Heart left ventricle (tissue), 16 donors: ENCODE data around the gene TSPO2. TPM values are rescaled to one million over a fixed set of nuclear protein-coding genes. Genes with fewer than 3 reads are reported as not detected.
A peak's percentile ranks its signal among the peaks of the same experiment; 100 is the strongest.

Experiments used
- ATAC-seq, 4 donors: fragments of 200-7000 bp; cut with Tn5 transposase; one replicate each; pipeline ENCODE4 v1.9.1; 2020 to 2022; ENCODE audit warnings: moderate library complexity in 4 of 4, mild to moderate bottlenecking in 3 of 4, moderate number of reproducible peaks in 1 of 4
- DNase-seq, 5 donors: peaks; one replicate each; pipeline ENCODE4 v3.0.0-alpha.2; 2020
- H3K27ac ChIP-seq, 12 donors: fragments of 200-600 bp; sonication (generic) in 4 of 12; one replicate each; pipeline versions ENCODE4 v1.5.0 to v1.8.0; 2016 to 2022; ENCODE audit warnings: mild to moderate bottlenecking in 2 of 12
- H3K27me3 ChIP-seq, 9 donors: fragments of 200-600 bp; sonication (generic) in 2 of 9; one replicate each; pipeline versions ENCODE4 v1.5.1 to v1.8.0; 2016 to 2022; ENCODE audit warnings: mild to moderate bottlenecking in 3 of 9
- H3K36me3 ChIP-seq, 9 donors: fragments of 200-600 bp; sonication (generic) in 2 of 9; one replicate each; pipeline versions ENCODE4 v1.5.0 to v1.8.0; 2018 to 2022; ENCODE audit warnings: mild to moderate bottlenecking in 2 of 9
- H3K4me1 ChIP-seq, 12 donors: fragments of 200-600 bp; sonication (generic) in 4 of 12; one replicate each; pipeline versions ENCODE4 v1.5.0 to v1.8.0; 2016 to 2022; ENCODE audit warnings: mild to moderate bottlenecking in 3 of 12
- H3K4me3 ChIP-seq, 12 donors: fragments of 200-600 bp; sonication (generic) in 4 of 12; one replicate each; pipeline versions ENCODE4 v1.5.0 to v1.8.0; 2017 to 2022; ENCODE audit warnings: mild to moderate bottlenecking in 9 of 12, moderate library complexity in 4 of 12
- H3K9me3 ChIP-seq, 12 donors: fragments of 200-600 bp; sonication (generic) in 4 of 12; one replicate each; pipeline versions ENCODE4 v1.5.0 to v1.8.0; 2016 to 2022; ENCODE audit warnings: mild to moderate bottlenecking in 1 of 12
- CTCF ChIP-seq, 12 donors: fragments of 200-600 bp; sonication (generic) in 4 of 12; IDR thresholded peaks; one replicate each; pipeline versions ENCODE4 v1.5.0 to v1.8.0; 2018 to 2022; ENCODE audit warnings: antibody characterized with exemption in 12 of 12, mild to moderate bottlenecking in 5 of 12
- POLR2A ChIP-seq, 2 donors: fragments of 450-650 bp; IDR thresholded peaks; one replicate each; pipeline ENCODE4 v1.6.1; 2017; ENCODE audit warnings: antibody characterized with exemption in 2 of 2, mild to moderate bottlenecking in 2 of 2, moderate library complexity in 2 of 2
- WGBS, 4 donors: extraction: QIAGEN DNeasy Blood & Tissue Kit in 2 of 4; methylation state at CpG; one replicate each; pipeline versions ENCODE4 v1.1.5 to v1.1.7; 2013 to 2018; 5-methylcytosine and 5-hydroxymethylcytosine counted together
- intact Hi-C, 10 donors: fragments of 100-400 bp; cut with DNase I; formaldehyde crosslinking; loops; one replicate each; pipeline versions ENCODE4 v1.11.1 to v1.14.2; 2022
- polyA plus RNA-seq, 2 donors: library from polyadenylated mRNA; stranded (reverse); fragments of 200-250 nt; gene quantifications; one replicate each; pipeline ENCODE4 v1.2.3, GENCODE V29; 2013
- total RNA-seq, 9 donors: library from RNA; depleted of rRNA in 2 of 9; stranded (reverse); fragments of >200 nt in 2 of 9; fragmentation: NEBNext Ultra II Directional in 3 of 9; extraction: Animal tissue kit (Norgen Biotek cat#: 25700) in 3 of 9; gene quantifications; one replicate each; pipeline versions ENCODE4 v1.1.0 to v1.2.4, GENCODE V29; 2016 to 2023
- donor health status: ischemic (EF 13 %, LVEDD 7.1; RV severe dilation, severe dysfunction).
- donor health status: healthy with polysubstance abuse.
- donor health status: DM: no; HTN: yes; CAD: no.
- donor health status: DM: no; HTN: no; CAD: no.
- donor health status: ischemic (EF 25% LVEDD 6.9; RV normal size, moderate dysfunction).
- donor health status: ischemic (EF 25% LVEDD 5.7; RV mildly dilated, moderate dysfunction).
- donor health status: healthy.
- donor health status: DM: yes; HTN: yes; CAD: no.
- donor health status: ischemic (EF 35%, LVEDD 5.7; RV mildly dilated, moderate dysfunction).
- donor health status: nonischemic (EF 11% LVEDD 7.7; RV severe dilation, severe dysfunction).
- donor health status: DM: yes; HTN: yes; CAD: no.
- donor health status: PGD.
- donor health status: ischemic (EF 29% LVEDD 5.4; RV normal size, mild dysfunction).
- donor health status: nonischemic (EF 23%, LVEDD 6.1; RV moderate dilation, normal function).

The TSPO2 gene
- total and polyA plus RNA-seq, 11 donors = not detected

DNA sequence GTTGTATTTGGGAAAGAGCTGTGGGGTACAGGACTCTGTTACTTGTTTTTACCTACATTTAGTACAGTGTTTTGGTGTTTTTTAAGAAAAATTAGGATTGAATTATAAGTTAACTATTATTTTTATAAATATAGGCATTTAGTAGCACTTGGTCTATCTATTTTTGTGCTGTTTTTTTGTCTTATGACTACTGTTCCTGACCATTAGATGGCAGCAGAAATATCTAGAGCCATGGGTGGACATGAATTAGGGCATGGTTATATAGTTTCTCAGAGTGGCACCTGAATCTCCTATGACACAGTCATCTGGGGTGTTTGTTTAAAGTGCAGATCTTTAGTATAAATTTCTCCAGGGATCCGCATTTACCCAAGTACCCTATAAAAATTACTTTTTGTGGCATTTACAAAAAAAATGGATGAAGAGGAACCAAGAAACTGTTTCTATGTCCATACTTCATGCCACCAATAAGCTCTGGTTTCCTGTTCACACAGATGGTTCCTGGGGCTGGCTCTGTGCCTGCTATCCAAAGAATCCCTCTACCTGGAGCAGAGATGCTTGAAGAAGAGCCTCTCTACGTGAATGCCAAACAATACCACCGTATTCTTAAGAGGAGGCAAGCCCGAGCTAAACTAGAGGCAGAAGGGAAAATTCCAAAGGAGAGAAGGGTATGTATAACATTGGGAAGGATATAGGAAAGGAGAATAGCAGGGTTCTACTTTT lies 50.3 kb downstream of the TSPO2 start:
- WGBS, 4 donors = 93 to 96% (median 95%) methylated on average over 4 of the region's 4 CpGs
- DNase-seq (no peak), ATAC-seq (no peak)
- no peak overlapping the region for H3K27ac ChIP-seq
- TF ChIP-seq CTCF (IDR thresholded peaks at IDR 0.05) = peak in 7 of 12 donors; percentile 16 to 41 (median 33)
- no peak for TF ChIP-seq POLR2A (IDR thresholded peaks at IDR 0.05)
- H3K4me1 ChIP-seq = peaks cover 0 to 8% (median 0%) of the 10 kb centered on the region in 12 donors
- H3K36me3 ChIP-seq = peaks cover 2 to 100% (median 96%) of the 10 kb centered on the region in 9 donors
- intact Hi-C loops = loop anchor here in 6 of 10 donors (2.0 to 10.0 kb wide), 4 partner anchors 222 to 230 kb away; no protein-coding TSS in a partner anchor
- no peak overlapping the region for H3K4me3 ChIP-seq
- H3K9me3 ChIP-seq = no peaks in the 10 kb centered on the region
- H3K27me3 ChIP-seq = no peaks in the 10 kb centered on the region

- no peak overlapping the region for H3K27ac ChIP-seq
- 90 to 94% (median 93%) methylated on average over 6 of the region's 6 CpGs for WGBS, 4 donors
- H3K27me3 ChIP-seq = no peaks in the 10 kb centered on the region
- H3K36me3 ChIP-seq = peaks cover 2 to 100% (median 98%) of the 10 kb centered on the region in 9 donors
- intact Hi-C loops = loop anchor here in 6 of 10 donors (2.0 to 10.0 kb wide), 4 partner anchors 221 to 229 kb away; no protein-coding TSS in a partner anchor
- peaks cover 0 to 13% (median 6%) of the 10 kb centered on the region in 12 donors for H3K4me1 ChIP-seq
- H3K4me3 ChIP-seq = no peak overlapping the region
- no peaks in the 10 kb centered on the region for H3K9me3 ChIP-seq
- ATAC-seq (peak in 1 of 4 donors; percentile 37), DNase-seq (no peak)
- TF ChIP-seq CTCF (IDR thresholded peaks at IDR 0.05) = no peak
Observed at GRCh38 chr6:41093729-41094128, 51.5 kb downstream of the TSPO2 start.

Other genes with a start within 250 kb of the TSPO2 start
- 1 to 10 TPM in 1 of 9 donors, under 1 TPM in 8; 0.21 to 1.1 (median 0.50) TPM for gene UNC5CL, start 3.2 kb upstream of the TSPO2 start, total RNA-seq
- under 1 TPM; 0.50 to 0.65 TPM for gene UNC5CL, start 3.2 kb upstream of the TSPO2 start, polyA plus RNA-seq
- gene APOBEC2, start 10.7 kb downstream of the TSPO2 start, total RNA-seq = 100 to 1,000 TPM; 139 to 524 (median 237) TPM
- 100 to 1,000 TPM in 1 of 2 donors, 10 to 100 TPM in 1; 72.3 to 237 TPM for gene APOBEC2, start 10.7 kb downstream of the TSPO2 start, polyA plus RNA-seq
- 10 to 100 TPM; 12.8 to 21.8 (median 17.7) TPM for gene OARD1, start 29.9 kb downstream of the TSPO2 start, total RNA-seq
- 10 to 100 TPM; 26.6 to 28.1 TPM for gene OARD1, start 29.9 kb downstream of the TSPO2 start, polyA plus RNA-seq
- 10 to 100 TPM in 4 of 9 donors, 1 to 10 TPM in 5; 6.5 to 12.5 (median 9.7) TPM for gene NFYA, start 30.5 kb downstream of the TSPO2 start, total RNA-seq
- 1 to 10 TPM; 4.3 to 7.3 TPM for gene NFYA, start 30.5 kb downstream of the TSPO2 start, polyA plus RNA-seq
- gene TREML1, start 111.9 kb downstream of the TSPO2 start, total RNA-seq = under 1 TPM in 1 of 9 donors, not detected in 8; 0.29 TPM
- under 1 TPM in 1 of 2 donors, not detected in 1; 0.07 TPM for gene TREML1, start 111.9 kb downstream of the TSPO2 start, polyA plus RNA-seq
- gene TREM2, start 120.6 kb downstream of the TSPO2 start, total RNA-seq = 10 to 100 TPM in 1 of 9 donors, 1 to 10 TPM in 4, under 1 TPM in 2, not detected in 2; 0.40 to 27.1 (median 1.4) TPM
- 1 to 10 TPM in 1 of 2 donors, under 1 TPM in 1; 0.23 to 1.2 TPM for gene TREM2, start 120.6 kb downstream of the TSPO2 start, polyA plus RNA-seq
- gene TREML2, start 158.7 kb downstream of the TSPO2 start, total RNA-seq = under 1 TPM in 4 of 9 donors, not detected in 5; 0.07 to 0.32 (median 0.09) TPM
- under 1 TPM in 1 of 2 donors, not detected in 1; 0.07 TPM for gene TREML2, start 158.7 kb downstream of the TSPO2 start, polyA plus RNA-seq
- not detected for gene TREML4, start 185.9 kb downstream of the TSPO2 start, total RNA-seq
- gene TREML4, start 185.9 kb downstream of the TSPO2 start, polyA plus RNA-seq = under 1 TPM in 1 of 2 donors, not detected in 1; 0.07 TPM
- 10 to 100 TPM in 1 of 9 donors, 1 to 10 TPM in 3, under 1 TPM in 5; 0.19 to 11.8 (median 0.75) TPM for gene TREM1, start 244.2 kb downstream of the TSPO2 start, total RNA-seq
- 10 to 100 TPM in 1 of 2 donors, under 1 TPM in 1; 0.38 to 18.4 TPM for gene TREM1, start 244.2 kb downstream of the TSPO2 start, polyA plus RNA-seq